ENCODE data around the gene TDO2.
"Not testable (repeated sequence)": the region's sequence is repeated elsewhere in the genome, so short reads cannot be mapped to it uniquely, and the experiment has no call there.

TDO2 gene

DNA sequence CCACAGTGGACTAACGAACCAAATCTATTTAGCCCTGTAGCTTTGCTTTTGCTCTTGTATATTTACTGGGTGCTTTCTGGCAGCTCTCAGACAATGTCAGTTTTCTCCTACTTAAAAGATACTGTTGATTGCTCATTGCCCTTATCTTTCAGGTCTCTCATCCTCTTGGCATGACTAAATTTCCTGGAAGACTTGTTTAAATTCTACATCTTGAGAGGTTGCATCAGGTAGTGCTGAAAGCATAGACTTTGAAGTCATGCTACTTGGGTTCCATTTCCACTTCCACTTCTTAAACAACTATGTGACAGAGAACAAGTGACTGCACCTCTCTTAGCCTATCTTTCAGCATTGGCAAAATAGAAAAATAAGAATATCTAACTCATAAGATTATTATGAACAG is 8.4 kb downstream of the TDO2 start:
- DNase-seq (ENCODE audit: low read depth): no peak
- TF ChIP-seq, protein P1, sequence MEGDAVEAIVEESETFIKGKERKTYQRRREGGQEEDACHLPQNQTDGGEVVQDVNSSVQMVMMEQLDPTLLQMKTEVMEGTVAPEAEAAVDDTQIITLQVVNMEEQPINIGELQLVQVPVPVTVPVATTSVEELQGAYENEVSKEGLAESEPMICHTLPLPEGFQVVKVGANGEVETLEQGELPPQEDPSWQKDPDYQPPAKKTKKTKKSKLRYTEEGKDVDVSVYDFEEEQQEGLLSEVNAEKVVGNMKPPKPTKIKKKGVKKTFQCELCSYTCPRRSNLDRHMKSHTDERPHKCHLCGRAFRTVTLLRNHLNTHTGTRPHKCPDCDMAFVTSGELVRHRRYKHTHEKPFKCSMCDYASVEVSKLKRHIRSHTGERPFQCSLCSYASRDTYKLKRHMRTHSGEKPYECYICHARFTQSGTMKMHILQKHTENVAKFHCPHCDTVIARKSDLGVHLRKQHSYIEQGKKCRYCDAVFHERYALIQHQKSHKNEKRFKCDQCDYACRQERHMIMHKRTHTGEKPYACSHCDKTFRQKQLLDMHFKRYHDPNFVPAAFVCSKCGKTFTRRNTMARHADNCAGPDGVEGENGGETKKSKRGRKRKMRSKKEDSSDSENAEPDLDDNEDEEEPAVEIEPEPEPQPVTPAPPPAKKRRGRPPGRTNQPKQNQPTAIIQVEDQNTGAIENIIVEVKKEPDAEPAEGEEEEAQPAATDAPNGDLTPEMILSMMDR (conservative IDR thresholded peaks at IDR 0.05; ENCODE audit: control insufficient read depth, insufficient read depth, low read depth, low read length): no peak
- H3K4me3 ChIP-seq (ENCODE audit: control insufficient read depth, low read depth, low read length): no peak overlapping the region

DNA sequence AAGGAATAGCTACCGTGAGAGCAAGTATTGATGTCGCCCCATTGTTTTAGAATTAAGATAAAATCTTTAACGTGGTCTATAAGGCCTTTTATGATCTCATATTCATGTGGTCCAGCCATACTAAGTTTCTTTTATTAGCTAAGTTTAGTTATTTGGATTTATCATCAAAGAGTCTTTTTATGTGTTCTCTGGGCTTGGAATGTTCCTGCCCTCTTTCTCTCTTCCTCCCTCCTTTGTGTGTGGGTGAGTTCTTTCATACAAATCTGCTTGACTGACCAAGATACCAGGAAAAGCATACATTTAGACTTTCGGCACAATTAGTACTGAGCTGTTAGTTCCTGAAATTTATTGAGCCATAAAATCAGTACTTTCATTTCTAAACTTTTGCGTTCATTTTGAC is 11.3 kb downstream of the TDO2 start:
- TF ChIP-seq, protein P1 (conservative IDR thresholded peaks at IDR 0.05; ENCODE audit: control insufficient read depth, insufficient read depth, low read depth, low read length): no peak
- no peak overlapping the region for H3K4me3 ChIP-seq (ENCODE audit: control insufficient read depth, low read depth, low read length)
- no peak for DNase-seq (ENCODE audit: low read depth)

- no peak for DNase-seq (ENCODE audit: low read depth)
- TF ChIP-seq, protein P1 (conservative IDR thresholded peaks at IDR 0.05; ENCODE audit: control insufficient read depth, insufficient read depth, low read depth, low read length): no peak
- no peak overlapping the region for H3K4me3 ChIP-seq (ENCODE audit: control insufficient read depth, low read depth, low read length)
Measured at GRCh38 chr4:155921597-155921996, 18.1 kb downstream of the TDO2 start.

- no peak for DNase-seq (ENCODE audit: low read depth)
- TF ChIP-seq, protein P1 (conservative IDR thresholded peaks at IDR 0.05; ENCODE audit: control insufficient read depth, insufficient read depth, low read depth, low read length): no peak
- no peak overlapping the region for H3K4me3 ChIP-seq (ENCODE audit: control insufficient read depth, low read depth, low read length)
Measured at GRCh38 chr4:155924637-155925036, 21.1 kb downstream of the TDO2 start.

GRCh38 chr4:155929833-155930232 is 26.3 kb downstream of the TDO2 start:
- DNase-seq (ENCODE audit: low read depth): no peak
- H3K4me3 ChIP-seq (ENCODE audit: control insufficient read depth, low read depth, low read length): no peak overlapping the region
- TF ChIP-seq, protein P1 (conservative IDR thresholded peaks at IDR 0.05; ENCODE audit: control insufficient read depth, insufficient read depth, low read depth, low read length): no peak

DNA sequence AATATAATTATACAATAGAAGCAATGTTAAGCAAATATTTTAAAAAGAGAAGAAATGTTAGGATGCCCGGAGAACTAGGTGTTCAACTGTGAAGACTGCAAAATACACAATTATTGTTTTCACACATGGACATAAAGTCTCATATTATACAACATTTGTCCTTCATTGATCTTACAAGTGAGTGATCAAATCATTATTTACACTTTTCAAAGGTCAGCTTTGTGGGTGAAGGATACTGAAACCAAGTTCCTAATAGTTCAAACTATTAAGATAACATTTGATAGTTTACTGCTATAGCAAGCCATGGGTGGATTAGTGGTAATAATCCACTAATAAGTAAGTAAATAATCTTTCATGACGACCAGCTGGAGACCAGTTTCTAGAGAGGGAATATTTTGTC is 26.8 kb downstream of the TDO2 start:
- no peak overlapping the region for H3K4me3 ChIP-seq (ENCODE audit: control insufficient read depth, low read depth, low read length)
- TF ChIP-seq, protein P1 (conservative IDR thresholded peaks at IDR 0.05; ENCODE audit: control insufficient read depth, insufficient read depth, low read depth, low read length): no peak
- no peak for DNase-seq (ENCODE audit: low read depth)

DNA sequence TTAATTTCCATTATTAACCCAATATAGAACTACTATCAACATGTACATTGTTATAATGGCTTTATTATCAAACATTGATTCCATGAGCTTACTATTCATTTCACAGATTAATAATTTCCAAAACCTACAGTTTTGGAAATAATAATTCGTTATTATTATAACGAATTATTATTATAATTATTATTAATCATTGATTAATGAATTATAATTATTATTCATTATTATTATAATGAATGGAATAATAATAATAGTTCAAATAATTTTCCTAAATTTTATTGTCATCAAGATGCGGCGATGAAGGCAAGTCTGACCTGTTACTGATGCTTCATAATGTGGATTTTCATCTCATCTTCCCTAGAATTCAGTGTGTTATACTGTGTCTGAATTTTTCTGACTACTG is 28.1 kb downstream of the TDO2 start:
- no peak overlapping the region for H3K4me3 ChIP-seq (ENCODE audit: control insufficient read depth, low read depth, low read length)
- no peak for DNase-seq (ENCODE audit: low read depth)
- TF ChIP-seq, protein P1 (conservative IDR thresholded peaks at IDR 0.05; ENCODE audit: control insufficient read depth, insufficient read depth, low read depth, low read length): no peak

- H3K4me3 ChIP-seq (ENCODE audit: control insufficient read depth, low read depth, low read length): not testable (repeated sequence)
Measured at GRCh38 chr4:155934634-155935033, 31.1 kb downstream of the TDO2 start.

More at GRCh38 chr4:155934634-155935033, 31.1 kb downstream of the TDO2 start:
- DNase-seq (ENCODE audit: low read depth): not testable (repeated sequence)

Measured in fibroblast of mammary gland (primary cell).